ENCODE results near the gene RBM39.

- TF ChIP-seq CTCF (IDR thresholded peaks at IDR 0.05): no peak
- no peak for TF ChIP-seq POLR2A (IDR thresholded peaks at IDR 0.05)
Observed at GRCh38 chr20:35788796-35789195, 46.7 kb upstream of the RBM39 start.
